GM10847 (cell line): ENCODE results near the gene FAP.

Source experiments
- POLR2A ChIP-seq: IDR thresholded peaks from 2 replicates; pipeline ENCODE4 v1.6.1; 2011; ENCODE audit not compliant: insufficient read length; ENCODE audit errors: extremely low read depth

Gene FAP

DNA sequence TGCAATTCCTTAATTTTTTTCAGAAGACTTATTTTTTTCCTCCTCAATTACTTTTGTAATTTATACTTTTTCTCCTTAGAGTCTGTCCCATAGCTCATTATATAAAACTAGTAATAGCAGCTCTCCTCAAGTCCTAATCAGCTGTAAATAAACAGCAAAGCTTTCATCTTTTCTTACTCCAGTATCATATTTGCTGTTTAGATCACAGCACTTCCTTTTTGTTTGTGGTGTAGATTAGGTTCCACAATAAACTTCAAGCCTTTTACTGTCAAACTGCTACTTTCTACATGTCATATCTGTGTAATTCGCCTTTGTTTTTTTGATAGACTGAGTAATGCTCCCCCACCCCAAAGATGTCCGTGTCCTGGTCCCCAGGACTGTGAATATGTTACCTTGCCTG is 116.7 kb downstream of the FAP start:
- TF ChIP-seq POLR2A = no peak

DNA sequence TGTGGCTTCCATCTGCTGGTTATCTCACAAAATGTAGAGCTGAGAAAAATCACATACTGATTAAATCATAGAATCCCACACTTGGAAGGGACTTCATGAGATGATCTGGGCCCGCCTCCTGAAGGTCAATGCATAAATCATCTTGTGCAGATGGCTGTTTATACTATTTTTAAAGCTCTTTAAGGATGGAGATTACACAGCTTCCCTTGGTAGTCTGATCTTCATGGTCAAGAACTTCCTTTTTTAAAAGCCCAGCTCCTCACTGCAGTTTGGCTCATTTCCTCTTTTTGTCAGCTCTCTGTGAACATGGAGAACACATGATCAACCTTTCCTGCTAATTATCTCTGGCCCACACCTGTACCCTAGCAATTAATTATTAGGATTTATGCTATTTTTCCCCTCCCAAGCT is 117.1 kb downstream of the FAP start:
- TF ChIP-seq POLR2A = no peak

DNA sequence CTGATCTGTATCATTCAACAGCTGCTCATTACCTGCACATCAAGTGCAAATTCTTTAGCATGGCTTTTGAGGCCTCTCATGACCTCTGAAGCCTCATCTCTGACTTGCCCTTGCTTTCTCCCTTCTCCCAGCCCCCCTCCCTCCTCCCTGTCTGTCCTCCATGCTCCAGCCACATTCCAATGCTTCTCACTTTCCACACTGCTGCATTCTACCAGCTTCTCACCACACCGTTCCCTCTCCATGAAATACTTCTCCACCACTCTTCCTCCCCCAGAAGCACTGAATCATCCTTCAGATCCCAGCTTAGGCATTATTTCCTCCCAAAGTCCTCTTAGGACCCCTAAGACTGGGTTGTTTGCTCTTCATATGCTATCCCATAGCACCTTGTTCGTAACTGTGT is 118.1 kb downstream of the FAP start:
- TF ChIP-seq POLR2A = no peak

- no peak for TF ChIP-seq POLR2A
Observed at GRCh38 chr2:162123806-162124758, 119.2 kb downstream of the FAP start.
